ENCODE data around the gene MRPS15.

Gene MRPS15

DNA sequence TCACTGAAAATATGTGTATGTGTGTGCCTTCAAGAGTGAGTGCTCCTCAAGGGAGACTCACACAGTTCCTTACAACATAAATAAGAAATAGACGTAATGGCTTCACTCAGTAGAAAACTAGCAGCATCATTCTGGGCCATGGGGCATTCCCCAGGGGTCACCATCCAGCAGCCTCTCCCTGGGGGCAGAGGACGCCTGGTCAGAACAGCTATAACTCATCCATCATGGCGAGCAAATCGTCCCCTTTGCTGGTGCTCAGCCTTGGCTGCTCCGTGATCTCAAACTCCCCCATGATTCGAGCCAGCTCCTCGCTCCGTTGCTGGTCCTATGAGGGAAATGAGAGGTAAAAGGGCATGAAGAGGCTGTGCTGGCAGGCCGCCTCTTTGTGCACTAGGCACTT, 46.3 kb downstream of the MRPS15 start:
- in situ Hi-C loops (cut with HindIII; ENCODE audit: low sequenced_read_pairs) = no loop called here
- DNase-seq (ENCODE audit: low read depth) = no peak
- no peak overlapping the region for H3K4me3 ChIP-seq (ENCODE audit: low read depth, low read length)
- TF ChIP-seq, protein P1, sequence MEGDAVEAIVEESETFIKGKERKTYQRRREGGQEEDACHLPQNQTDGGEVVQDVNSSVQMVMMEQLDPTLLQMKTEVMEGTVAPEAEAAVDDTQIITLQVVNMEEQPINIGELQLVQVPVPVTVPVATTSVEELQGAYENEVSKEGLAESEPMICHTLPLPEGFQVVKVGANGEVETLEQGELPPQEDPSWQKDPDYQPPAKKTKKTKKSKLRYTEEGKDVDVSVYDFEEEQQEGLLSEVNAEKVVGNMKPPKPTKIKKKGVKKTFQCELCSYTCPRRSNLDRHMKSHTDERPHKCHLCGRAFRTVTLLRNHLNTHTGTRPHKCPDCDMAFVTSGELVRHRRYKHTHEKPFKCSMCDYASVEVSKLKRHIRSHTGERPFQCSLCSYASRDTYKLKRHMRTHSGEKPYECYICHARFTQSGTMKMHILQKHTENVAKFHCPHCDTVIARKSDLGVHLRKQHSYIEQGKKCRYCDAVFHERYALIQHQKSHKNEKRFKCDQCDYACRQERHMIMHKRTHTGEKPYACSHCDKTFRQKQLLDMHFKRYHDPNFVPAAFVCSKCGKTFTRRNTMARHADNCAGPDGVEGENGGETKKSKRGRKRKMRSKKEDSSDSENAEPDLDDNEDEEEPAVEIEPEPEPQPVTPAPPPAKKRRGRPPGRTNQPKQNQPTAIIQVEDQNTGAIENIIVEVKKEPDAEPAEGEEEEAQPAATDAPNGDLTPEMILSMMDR (IDR thresholded peaks at IDR 0.05; ENCODE audit: low read depth, low read length, missing control alignments) = no peak

DNA sequence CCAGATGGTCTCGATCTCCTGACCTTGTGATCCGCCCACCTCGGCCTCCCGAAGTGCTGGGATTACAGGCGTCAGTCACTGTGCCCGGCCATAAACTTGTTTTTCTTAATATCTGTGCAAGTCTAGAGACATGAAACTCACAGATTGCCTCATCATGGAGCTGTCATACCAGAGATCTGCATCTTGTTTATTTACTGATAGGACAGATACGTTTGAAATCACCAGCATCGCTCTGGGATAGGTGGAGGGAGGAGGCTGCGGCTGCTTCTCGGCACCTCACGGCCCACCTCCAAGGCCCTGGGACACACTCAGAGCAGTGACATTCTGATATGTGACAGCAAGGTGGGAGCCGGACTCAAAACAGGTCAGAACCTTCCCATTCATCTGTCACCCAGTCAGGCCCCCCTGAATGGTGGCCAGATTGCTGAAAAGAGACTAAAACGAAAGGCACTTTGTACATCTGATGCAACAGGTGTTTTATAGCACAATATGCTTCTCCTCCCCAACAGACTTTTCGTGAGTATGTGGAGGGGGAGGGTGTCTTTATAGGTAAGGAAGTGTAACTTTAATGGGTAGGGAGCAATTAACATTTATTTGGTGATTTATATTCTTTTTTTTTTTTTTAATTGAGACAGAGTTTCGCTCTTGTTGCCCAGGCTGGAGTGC, 48.4 kb downstream of the MRPS15 start:
- DNase-seq (ENCODE audit: low read depth) = no peak
- in situ Hi-C loops (cut with HindIII; ENCODE audit: low sequenced_read_pairs) = no loop called here
- TF ChIP-seq, protein P1 (IDR thresholded peaks at IDR 0.05; ENCODE audit: low read depth, low read length, missing control alignments) = no peak
- H3K4me3 ChIP-seq (ENCODE audit: low read depth, low read length) = no peak overlapping the region

DNA sequence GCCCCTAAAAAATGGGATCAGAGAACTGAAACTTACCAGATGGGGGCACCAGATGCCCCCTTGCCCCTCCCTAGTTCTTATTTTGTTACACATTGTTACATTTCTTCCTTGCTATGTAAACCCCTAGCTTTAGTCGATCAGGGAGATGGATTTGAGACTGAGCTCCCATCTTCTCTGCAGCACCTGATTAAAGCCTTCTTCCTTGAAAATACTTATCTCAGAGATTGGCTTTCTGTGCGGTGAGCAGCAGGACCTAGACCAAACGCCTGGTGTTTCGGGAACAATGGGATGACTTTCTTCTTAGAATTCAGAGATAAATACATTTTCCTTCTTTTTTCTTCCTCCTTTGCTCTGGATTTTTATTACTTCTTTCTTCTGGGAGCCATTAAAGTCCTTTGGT, 49.8 kb downstream of the MRPS15 start:
- no peak overlapping the region for H3K4me3 ChIP-seq (ENCODE audit: low read depth, low read length)
- DNase-seq (ENCODE audit: low read depth) = no peak
- TF ChIP-seq, protein P1 (IDR thresholded peaks at IDR 0.05; ENCODE audit: low read depth, low read length, missing control alignments) = no peak
- in situ Hi-C loops (cut with HindIII; ENCODE audit: low sequenced_read_pairs) = no loop called here

DNA sequence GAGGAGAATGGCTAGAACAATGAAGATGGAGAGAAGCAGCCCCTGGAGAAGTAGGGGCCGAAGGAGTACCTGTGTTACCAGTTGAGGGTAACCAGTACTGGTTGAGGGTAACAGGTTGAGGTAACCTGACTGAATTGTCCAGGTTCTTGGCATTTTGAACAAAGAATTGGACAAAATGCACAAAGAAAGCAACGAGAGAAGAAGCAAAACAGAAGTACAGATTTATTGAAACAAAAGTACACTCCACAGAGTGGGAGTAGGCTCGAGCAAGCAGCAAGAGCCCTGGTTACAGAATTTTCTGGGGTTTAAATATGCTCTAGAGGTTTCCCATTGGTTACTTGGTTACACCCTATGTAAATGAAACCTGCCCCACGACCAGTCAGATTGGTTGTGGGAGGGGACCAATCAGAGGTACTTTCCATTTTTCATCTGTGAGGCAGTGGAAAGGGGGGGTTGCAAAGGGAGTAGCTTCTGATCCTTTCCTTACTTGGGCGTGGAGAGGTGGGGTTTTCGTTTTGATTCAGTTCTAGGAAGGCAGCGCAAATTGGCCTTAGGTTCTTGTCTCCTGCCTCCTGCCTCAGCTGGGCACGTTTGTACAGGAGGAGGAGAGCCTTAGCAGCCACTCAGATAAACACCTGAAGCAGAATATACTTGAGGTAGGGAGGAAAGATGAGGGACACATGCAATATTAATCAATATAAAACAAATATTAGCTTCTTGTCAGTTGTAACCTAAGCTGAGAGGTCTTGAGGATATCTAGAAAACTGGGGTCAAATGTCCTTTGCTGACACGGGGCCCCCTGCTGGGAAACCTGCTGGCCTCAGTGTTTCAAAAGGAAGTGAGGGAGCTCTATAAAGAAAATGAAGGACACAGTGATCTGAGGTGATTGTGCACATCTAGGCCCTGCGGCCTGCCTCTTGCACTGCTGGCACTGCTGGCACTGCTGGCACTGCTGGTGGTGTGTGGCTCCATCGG, 52.2 kb downstream of the MRPS15 start:
- TF ChIP-seq, protein P1 (IDR thresholded peaks at IDR 0.05; ENCODE audit: low read depth, low read length, missing control alignments) = no peak
- in situ Hi-C loops (cut with HindIII; ENCODE audit: low sequenced_read_pairs) = no loop called here
- H3K4me3 ChIP-seq (ENCODE audit: low read depth, low read length) = no peak overlapping the region
- no peak for DNase-seq (ENCODE audit: low read depth)

DNA sequence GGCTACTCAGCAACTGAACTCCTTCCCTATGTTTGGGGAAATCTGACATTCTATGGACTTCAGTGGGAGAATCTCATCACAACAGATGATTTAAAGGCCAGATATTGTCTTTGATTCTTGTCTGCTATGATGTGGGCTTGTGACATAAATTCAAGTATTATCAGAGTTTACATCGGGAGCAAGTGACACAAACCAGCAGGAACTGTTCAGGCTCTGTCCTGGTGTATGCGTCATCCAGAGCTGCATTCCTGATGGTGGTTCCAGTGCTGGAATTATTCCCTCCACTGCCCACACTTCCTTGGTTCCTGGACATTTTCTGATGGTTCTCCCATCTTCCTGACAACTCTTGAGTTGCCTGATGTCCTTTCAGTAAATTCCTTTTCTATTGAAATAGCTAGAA, 55.7 kb downstream of the MRPS15 start:
- TF ChIP-seq, protein P1 (IDR thresholded peaks at IDR 0.05; ENCODE audit: low read depth, low read length, missing control alignments) = no peak
- DNase-seq (ENCODE audit: low read depth) = no peak

DNA sequence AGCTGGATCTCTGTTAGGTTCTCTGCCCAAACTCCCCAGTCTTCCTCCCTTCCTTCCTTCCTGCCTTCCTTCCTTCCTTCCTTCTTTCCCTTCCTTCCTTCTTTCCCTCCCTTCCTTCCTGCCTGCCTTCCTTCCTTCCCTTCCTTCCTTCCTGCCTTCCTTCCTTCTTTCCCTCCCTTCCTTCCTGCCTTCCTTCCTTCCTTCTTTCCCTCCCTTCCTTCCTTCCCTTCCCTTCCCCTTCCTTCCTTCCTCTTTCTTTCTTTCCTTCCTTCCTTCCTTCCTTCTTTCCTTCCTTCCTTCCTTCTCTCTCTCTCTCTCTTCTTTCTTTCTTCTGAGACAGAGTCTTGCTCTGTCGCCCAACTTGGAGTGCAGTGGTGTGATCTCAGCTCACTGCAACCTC, 57.7 kb downstream of the MRPS15 start:
- H3K4me3 ChIP-seq (ENCODE audit: low read depth, low read length) = no peak overlapping the region
- no peak for DNase-seq (ENCODE audit: low read depth)
- TF ChIP-seq, protein P1 (IDR thresholded peaks at IDR 0.05; ENCODE audit: low read depth, low read length, missing control alignments) = no peak
- in situ Hi-C loops (cut with HindIII; ENCODE audit: low sequenced_read_pairs) = no loop called here

More for the DNA sequence above, 55.7 kb downstream of the MRPS15 start:
- in situ Hi-C loops (cut with HindIII; ENCODE audit: low sequenced_read_pairs) = no loop called here
- H3K4me3 ChIP-seq (ENCODE audit: low read depth, low read length) = no peak overlapping the region
